Pulmonary artery endothelial cell (primary cell): Measurements from ENCODE around the gene CCL20. TPM values are rescaled to one million over a fixed set of nuclear protein-coding genes. Genes with fewer than 3 reads are reported as not detected.
"Not testable (repeated sequence)": the region's sequence is repeated elsewhere in the genome, so short reads cannot be mapped to it uniquely, and the experiment has no call there.

ENCODE experiments used
- DNase-seq: peaks from one replicate; pipeline ENCODE4 v3.0.0-alpha.2; 2011; ENCODE audit warnings: low read depth, low spot score
- total RNA-seq: library from RNA; depleted of rRNA; stranded (reverse); fragments of >200 nt; gene quantifications from 2 replicates; pipeline ENCODE4 v1.2.3, GENCODE V29; 2014

The CCL20 gene, protein sequence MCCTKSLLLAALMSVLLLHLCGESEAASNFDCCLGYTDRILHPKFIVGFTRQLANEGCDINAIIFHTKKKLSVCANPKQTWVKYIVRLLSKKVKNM
- total RNA-seq, result 1.1 TPM in 1 of 2 replicates, not detected in the other

- DNase-seq, result no peak
Observed at GRCh38 chr2:227813562-227814353, at the start of gene CCL20. Gene CCL20, plus strand, starts transcription at chr2:227813842. Its CDS starts 70 bp downstream, at chr2:227813912.

DNA sequence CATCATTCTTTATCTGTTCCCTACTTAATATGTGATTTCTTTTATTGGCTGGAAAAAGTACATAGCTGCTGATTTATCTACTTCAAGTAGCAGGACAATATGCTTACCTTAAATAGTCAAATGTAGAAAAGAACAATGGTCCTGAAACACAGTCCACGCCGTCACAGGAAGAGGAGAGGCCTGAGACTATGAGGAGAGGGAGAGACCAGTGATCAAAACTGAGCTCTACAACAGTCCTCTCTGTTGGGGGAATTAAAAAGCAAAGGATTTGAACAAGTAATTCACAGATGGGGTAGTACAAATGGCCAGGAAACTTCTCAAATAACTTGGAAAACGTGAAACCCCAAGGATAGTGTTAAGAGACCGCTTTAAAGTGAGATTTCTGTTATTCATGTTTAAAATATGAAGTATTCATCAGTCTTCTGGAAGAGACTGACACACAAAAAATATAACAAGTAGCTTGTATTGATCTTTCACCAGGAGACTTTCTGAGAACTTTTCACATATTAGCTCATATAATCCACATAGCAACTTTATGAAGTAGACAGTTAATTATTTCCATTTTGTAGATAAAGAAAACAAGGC, 47.8 kb upstream of the CCL20 start:
- peak; percentile 8 for DNase-seq

- DNase-seq, result peak; percentile 57
Observed at GRCh38 chr2:227766373-227766883, 47.2 kb upstream of the CCL20 start.

DNA sequence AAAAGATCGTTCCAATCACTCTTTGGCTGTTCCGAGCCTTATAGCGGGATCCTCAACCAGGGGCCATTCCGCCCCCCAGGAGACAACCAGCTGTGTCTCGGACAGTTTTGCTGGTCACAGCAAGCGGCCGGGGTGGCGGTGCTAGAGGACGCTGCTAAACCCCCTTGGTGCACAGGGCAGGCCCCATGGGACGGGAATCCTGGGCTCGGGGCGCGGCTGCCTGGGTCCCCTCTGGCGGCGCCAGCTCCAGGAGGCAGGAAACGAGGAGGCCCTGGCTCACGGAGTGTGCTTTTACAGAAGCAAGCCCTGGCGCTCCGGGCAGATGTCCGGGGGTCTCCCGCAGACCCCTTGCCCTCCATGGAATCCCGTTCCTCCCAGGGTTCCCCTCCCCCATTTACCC, 45.8 kb upstream of the CCL20 start:
- DNase-seq, result no peak

DNA sequence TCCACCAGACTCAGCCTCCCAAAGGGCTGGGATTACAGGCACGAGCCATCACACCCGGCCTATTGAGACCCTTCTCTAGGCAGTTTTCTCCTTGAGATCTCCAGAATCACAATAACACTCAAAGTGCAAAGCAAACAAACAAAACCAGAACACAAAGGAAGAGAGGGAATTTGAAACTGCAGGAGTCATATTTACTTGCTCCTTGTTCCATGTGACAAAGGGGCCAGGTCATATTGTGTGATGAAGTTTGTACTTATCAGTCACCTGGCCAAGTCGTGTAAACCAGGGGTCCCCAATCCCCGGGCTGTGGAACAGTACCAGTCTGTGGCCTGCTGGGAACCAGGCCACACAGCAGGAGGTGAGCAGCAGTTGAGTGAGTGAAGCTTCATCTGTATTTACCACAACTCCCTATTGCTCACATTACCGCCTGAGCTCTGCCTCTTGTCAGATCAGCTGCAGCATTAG, 41.4 kb upstream of the CCL20 start:
- DNase-seq, result no peak

DNA sequence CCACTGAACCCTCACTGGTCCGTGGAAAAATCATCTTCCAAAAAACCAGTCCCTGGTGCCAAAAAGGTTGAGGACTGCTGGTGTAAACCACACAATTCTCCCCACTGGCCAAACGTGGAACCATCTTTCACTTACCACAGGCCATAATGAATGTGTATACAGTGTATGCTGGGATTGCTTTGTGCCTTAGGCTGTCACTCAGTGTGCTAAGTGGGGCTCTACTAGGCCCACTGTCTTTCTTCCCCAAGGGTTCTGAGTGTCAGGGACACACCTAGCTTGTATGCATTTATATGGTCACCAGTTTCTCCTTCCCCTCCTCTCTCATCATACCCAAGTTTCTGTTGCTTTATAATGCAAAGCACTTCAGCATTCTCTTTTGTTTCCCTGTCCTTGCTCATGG, 40.7 kb upstream of the CCL20 start:
- no peak for DNase-seq

- DNase-seq, result no peak
Observed at GRCh38 chr2:227774011-227774624, 39.5 kb upstream of the CCL20 start.

DNA sequence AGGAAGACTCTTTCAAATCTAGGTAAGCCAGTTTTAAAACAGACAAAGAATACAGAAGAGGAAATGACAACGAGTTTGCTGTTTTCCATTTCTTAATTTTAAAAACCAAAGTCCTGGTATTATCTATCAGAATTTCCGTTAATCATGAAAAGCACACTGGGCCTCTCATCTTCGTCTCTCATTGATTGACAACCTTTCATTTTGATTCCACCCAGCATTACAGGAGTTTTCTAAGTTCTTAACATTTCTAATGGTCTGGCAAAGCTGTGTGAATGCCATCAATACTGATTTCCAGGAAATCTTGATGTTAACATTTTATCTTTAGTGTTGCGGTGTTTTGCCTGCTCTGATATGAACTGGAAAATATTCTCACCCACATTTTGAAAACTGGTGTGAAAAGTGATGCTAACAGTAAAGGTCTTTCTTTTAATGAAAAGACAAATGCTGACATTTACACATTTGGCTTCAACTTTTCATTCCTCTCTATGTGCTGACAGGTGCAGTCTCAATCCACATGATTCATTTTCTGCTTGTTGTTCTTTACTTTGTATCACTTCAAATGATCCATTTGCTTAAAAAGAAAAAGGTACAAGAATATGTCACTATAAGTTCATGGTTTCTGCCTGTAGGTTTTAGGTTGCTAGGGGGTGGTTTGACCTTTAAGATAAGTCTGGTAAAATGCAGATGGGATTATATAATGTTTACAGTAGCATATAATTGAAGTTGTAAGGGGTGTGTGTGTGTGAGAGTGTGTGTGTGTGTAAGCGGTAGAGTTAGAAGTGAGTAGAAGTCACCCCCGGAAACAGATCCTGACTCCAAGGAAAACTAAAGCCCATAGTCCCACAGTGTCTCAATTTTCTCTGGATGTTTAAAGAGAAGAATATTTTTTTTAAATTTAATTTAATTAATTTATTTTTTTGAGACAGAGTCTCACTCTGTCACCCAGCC, 38.5 kb upstream of the CCL20 start:
- DNase-seq, result no peak

DNA sequence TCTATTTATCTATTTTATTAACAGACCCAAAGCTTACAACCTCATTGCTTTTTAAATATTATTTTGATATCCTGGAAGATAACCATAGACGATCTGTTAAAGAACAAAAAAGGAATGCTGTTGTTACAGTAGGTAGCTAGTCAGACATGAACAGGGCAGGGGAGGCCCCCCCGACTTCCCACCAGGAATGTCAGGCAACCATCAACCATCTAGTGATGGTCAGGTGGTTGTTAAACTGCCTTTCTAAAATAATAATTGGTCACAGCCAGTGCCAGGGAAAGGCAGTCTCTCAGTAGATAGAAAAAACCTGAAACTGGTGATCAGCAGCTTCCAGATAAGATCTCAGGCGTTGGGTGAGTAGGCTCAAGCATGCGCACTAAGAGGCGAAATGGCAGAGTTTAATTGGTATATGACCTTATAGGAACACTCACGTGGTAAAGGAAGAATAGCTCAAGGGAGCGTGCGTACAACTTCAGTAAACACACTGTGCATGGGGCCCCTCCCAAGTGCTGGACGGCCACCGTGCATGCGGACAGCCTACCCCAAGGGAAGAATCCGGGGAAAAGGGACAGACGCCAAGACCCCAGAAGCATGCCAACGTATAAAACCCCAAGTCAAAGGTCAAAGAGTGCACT, 32.5 kb upstream of the CCL20 start:
- no peak for DNase-seq

- no peak for DNase-seq
Observed at GRCh38 chr2:227781841-227782240, 31.8 kb upstream of the CCL20 start.

DNA sequence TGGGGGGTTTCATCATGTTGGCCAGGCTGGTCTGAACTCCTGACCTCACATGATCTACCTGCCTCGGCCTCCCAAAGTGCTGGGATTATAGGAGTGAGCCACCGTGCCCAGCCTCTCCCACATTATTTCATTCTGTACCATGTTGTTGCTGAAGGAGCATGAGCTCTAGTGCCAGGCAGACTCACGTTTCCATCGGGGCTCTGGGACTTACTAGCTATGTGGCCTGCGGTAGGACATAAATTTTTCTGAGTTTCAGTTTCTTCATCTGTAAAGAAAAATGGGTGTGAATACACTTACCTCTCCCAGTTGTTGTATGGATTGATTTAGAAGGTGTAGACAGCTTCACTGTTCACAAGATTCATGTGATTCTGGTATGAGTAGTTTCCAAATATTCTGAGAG, 30.8 kb upstream of the CCL20 start:
- no peak for DNase-seq

DNA sequence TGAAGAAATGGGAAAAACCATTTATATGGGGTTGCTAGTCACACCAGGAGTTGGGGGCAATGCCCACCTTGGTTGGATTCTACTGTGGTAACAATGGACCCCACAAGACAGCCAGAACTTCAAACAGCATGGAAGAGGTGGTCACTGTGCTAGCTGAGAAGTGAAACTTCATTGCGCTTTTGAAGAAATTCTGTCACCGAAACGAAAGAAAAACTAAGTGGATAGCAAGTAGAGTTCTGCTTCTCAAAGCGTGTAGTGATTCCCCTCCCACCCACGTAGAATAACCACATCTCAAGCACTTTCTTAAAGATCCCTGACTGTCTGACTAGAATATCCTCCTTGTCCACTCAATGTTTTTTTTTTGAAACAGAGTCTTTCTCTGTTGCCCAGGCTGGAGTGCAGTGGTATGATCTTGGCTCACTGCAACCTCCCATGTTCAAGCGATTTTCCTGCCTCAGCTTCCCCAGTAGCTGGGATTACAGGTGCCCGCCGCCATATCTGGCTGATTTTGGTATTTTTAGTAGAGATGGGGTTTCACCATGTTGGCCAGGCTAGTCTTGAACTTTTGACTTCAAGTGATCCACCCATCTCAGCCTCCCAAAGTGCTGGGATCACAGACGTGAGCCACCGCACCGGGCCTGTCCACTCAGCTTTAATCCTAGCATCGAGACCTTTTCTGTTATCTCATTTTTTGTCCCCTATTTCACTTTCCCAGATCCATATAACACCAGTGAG, 30.1 kb upstream of the CCL20 start:
- no peak for DNase-seq

DNA sequence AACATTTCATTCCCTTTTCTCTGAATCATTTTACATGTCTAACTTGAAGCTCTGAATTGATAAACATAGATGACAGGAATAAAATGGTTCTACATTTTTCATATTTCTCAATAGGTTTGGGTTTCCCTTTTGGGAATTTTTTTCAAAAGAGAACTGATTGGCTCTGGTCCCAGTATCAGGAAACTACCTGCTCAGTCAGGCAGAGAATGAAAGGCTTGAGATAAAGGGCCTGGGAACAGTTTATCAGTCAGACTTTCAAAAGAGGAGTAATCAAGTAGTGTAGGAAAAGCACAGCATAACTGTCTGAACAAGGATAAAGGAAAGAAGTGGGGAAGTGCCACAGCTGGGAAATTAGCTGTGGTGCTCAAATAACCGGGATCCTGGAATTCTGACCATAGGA, 28.3 kb upstream of the CCL20 start:
- DNase-seq, result no peak

DNA sequence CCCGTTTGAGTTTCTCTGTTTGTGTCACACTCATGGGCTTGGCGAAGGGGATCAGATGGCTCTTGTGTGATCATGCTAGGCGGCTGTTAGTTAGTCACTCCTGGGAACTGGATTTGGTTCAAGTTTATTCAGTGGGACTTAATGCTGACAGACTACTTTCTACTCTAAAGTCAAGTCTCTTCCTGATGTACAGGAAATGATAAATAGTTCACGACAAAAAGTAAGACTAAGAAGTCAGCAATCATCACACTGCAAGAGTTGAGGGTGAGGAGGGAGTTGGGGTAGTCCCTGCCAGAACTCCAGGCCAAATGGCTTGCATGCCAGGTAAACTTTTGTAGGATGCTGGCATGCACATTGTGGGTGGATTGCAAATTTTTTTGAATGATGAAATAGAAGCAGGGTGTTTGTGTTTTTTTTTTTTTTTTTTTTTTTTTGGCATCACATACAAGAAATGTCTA, 25.1 kb upstream of the CCL20 start:
- no peak for DNase-seq

DNA sequence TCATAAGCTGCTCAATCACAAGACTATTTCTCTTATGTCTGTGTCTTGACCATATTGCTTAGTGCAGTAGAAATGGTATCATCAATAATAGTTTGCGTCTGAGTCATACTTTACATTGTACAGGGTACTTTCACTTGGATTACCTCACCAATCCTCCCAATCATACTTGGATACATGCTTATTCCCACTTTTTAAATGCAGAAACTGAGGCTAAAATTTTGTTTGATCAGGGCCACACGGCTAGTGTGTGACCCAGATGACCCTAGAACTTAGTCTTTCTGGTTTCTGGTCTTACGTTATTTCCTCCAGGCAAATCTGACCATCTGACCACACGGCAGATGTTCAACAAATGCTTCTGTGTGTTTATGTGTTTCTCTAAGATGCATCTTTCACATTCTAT, 23.8 kb upstream of the CCL20 start:
- no peak for DNase-seq

GRCh38 chr2:227793148-227793712, 20.4 kb upstream of the CCL20 start:
- DNase-seq, result no peak

DNA sequence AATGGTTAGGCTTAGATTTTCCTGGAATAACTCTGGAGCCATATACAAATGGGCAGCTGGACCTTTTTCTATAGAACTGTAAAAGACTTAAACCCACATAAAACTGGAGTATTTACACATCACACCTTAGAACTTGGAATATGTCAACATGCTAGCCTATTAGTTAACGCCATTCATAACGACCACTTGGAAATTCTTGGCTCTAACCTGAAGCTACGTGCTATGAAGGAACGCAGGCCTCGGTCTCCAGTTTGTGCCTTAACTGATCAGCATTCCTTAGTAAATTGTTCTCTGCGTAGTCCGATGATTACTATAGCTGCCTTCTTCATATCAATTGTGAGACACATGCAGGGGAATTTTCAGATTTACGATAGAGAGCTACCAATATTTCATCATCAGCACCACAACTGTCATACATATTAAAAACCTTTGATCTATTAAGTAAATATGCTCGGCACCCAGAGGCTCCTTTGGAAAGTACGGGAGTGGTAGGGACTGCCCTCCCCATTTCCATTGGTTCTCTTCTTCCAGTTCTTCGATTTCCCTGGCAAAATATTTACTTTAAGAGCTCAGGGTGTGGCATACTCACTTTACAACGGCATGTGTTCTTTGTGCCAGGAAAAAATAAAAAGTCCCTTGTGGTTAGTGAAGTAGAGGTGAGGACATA, 17.5 kb upstream of the CCL20 start:
- no peak for DNase-seq

- DNase-seq, result not testable (repeated sequence)
Observed at GRCh38 chr2:227796768-227797167, 16.9 kb upstream of the CCL20 start.

GRCh38 chr2:227799202-227799601, 14.4 kb upstream of the CCL20 start:
- DNase-seq, result no peak
